A549 (cell line): ENCODE measurements around the gene SUPT3H. TPM values are rescaled to one million over a fixed set of nuclear protein-coding genes. Genes with fewer than 3 reads are reported as not detected.

ENCODE experiments used
- ATAC-seq, 2 experiments: fragments of 200-7000 bp in 1 of 2; fragments of >200 bp in 1 of 2; cut with Nextera tagmentation in 1 of 2; cut with Tn5 transposase in 1 of 2; 3 replicates each; pipeline versions ENCODE4 v1.8.0 to v1.9.1; 2018 to 2020; ENCODE audit warnings: mild to moderate bottlenecking in 1 of 2, moderate library complexity in 1 of 2
- CTCF ChIA-PET: fragments of 300-600 bp; sonication (Branson Sonifier 250); formaldehyde crosslinking; extraction: SDS; loops from one replicate; lab custom pipeline; 2021; ENCODE audit warnings: antibody characterized with exemption, inconsistent platforms; lab: Yijun Ruan, JAX
- POLR2A ChIA-PET: fragments of 350-600 bp; formaldehyde crosslinking; extraction: SDS; loops from one replicate; lab custom pipeline; 2021; ENCODE audit warnings: antibody characterized with exemption, inconsistent platforms; lab: Yijun Ruan, JAX
- DNase-seq, 2 experiments: peaks; one replicate each; pipeline versions ENCODE4 v3.0.0 to v3.0.0-alpha.2; 2011 to 2016; ENCODE audit warnings: low read depth in 1 of 2, low spot score in 1 of 2
- FAIRE-seq: peaks from 2 replicates; lab custom pipeline; 2011; peaks lifted over from hg19 to GRCh38; lab: Jason Lieb, UNC
- H3K27ac ChIP-seq, 2 experiments: fragments of >200 bp; sonication (Bioruptor Twin); formaldehyde crosslinking; 3 replicates each; pipeline ENCODE4 v1.5.1; 2016 to 2017
- H3K4me1 ChIP-seq: fragments of >200 bp; sonication (Bioruptor Twin); formaldehyde crosslinking; 3 replicates; pipeline ENCODE4 v1.6.1; 2016
- H3K4me2 ChIP-seq: fragments of >200 bp; sonication (Bioruptor Twin); formaldehyde crosslinking; 3 replicates; pipeline ENCODE4 v1.6.1; 2016
- H3K4me3 ChIP-seq: fragments of >200 bp; sonication (Bioruptor Twin); formaldehyde crosslinking; 3 replicates; pipeline ENCODE4 v1.5.1; 2016
- H3K9me3 ChIP-seq: fragments of >200 bp; sonication (Bioruptor Twin); formaldehyde crosslinking; 3 replicates; pipeline ENCODE4 v1.6.1; 2016
- BHLHE40 ChIP-seq: IDR thresholded peaks from 2 replicates; pipeline ENCODE4 v1.6.1; 2012; ENCODE audit warnings: low read depth, low read length, inconsistent platforms
- CBX2 ChIP-seq: fragments of 200-600 bp; sonication (generic); IDR thresholded peaks from 2 replicates; pipeline ENCODE4 v1.6.1; 2016; ENCODE audit warnings: low read depth, mild to moderate bottlenecking, borderline replicate concordance
- CHD2 ChIP-seq: fragments of 150-350 bp; IDR thresholded peaks from 2 replicates; pipeline ENCODE4 v1.6.1; 2014; ENCODE audit warnings: low read length; ENCODE audit not compliant: partially characterized antibody
- ELK1 ChIP-seq: fragments of 150-350 bp; IDR thresholded peaks from 2 replicates; pipeline ENCODE4 v1.6.1; 2014; ENCODE audit warnings: low read depth, mild to moderate bottlenecking, low read length
- ESRRA ChIP-seq: fragments of 150-350 bp; IDR thresholded peaks from 2 replicates; pipeline ENCODE4 v1.6.1; 2014; ENCODE audit warnings: mild to moderate bottlenecking, low read length, borderline replicate concordance
- FOSL2 ChIP-seq, 2 experiments: fragments of 450-650 bp in 1 of 2; fragments of >200 bp in 1 of 2; sonication (Bioruptor Twin) in 1 of 2; formaldehyde crosslinking; IDR thresholded peaks; 2 replicates each; pipeline versions ENCODE4 v1.5.0 to v1.6.1; 2016 to 2020; ENCODE audit warnings: mild to moderate bottlenecking in 1 of 2, moderate library complexity in 1 of 2
- FOXS1 ChIP-seq: fragments of 250-450 bp; sonication (Bioruptor Pico); IDR thresholded peaks from 2 replicates; pipeline ENCODE4 v1.5.0; 2020; ENCODE audit warnings: mild to moderate bottlenecking, moderate library complexity
- HDAC2 ChIP-seq: fragments of 200-600 bp; sonication (generic); IDR thresholded peaks from 2 replicates; pipeline ENCODE4 v1.6.1; 2016
- HES2 ChIP-seq: fragments of >200 bp; sonication (Bioruptor Twin); formaldehyde crosslinking; IDR thresholded peaks from 2 replicates; pipeline ENCODE4 v1.6.1; 2016
- HMGXB4 ChIP-seq: fragments of 250-450 bp; sonication (Bioruptor Pico); IDR thresholded peaks from 2 replicates; pipeline ENCODE4 v1.5.0; 2021; ENCODE audit warnings: mild to moderate bottlenecking, moderate library complexity, borderline replicate concordance
- HOXB13 ChIP-seq: fragments of 250-450 bp; sonication (Bioruptor Pico); IDR thresholded peaks from 2 replicates; pipeline ENCODE4 v1.5.0; 2020; ENCODE audit warnings: low read depth, mild to moderate bottlenecking, moderate library complexity
- HOXB5 ChIP-seq: fragments of 250-450 bp; sonication (Bioruptor Pico); IDR thresholded peaks from 2 replicates; pipeline ENCODE4 v1.5.0; 2020; ENCODE audit warnings: mild to moderate bottlenecking, moderate library complexity
- MAFK ChIP-seq: fragments of 450-650 bp; IDR thresholded peaks from 2 replicates; pipeline ENCODE4 v1.6.1; 2014; ENCODE audit not compliant: partially characterized antibody
- MAZ ChIP-seq: fragments of 150-350 bp; IDR thresholded peaks from 2 replicates; pipeline ENCODE4 v1.6.1; 2014; ENCODE audit warnings: antibody characterized with exemption, low read depth, low read length, borderline replicate concordance
- NR3C1 ChIP-seq: fragments of >200 bp; sonication (Bioruptor Twin); formaldehyde crosslinking; IDR thresholded peaks from 3 replicates; pipeline ENCODE4 v1.6.1; 2017
- POLR2AphosphoS2 ChIP-seq: conservative IDR thresholded peaks from 2 replicates; pipeline ENCODE4 v1.6.1; 2012; ENCODE audit warnings: low read length, improper control_type of control experiment, inconsistent platforms
- RCOR1 ChIP-seq: fragments of 150-350 bp; IDR thresholded peaks from 2 replicates; pipeline ENCODE4 v1.6.1; 2014; ENCODE audit warnings: antibody characterized with exemption, low read length, low read depth
- RNF2 ChIP-seq: fragments of 200-600 bp; sonication (generic); IDR thresholded peaks from 2 replicates; pipeline ENCODE4 v1.6.1; 2016; ENCODE audit warnings: low read depth, mild to moderate bottlenecking, antibody characterized with exemption, moderate library complexity, borderline replicate concordance
- TFCP2L1 ChIP-seq: fragments of 250-450 bp; sonication (Bioruptor Pico); IDR thresholded peaks from 2 replicates; pipeline ENCODE4 v1.5.0; 2021; ENCODE audit warnings: mild to moderate bottlenecking
- TP53 ChIP-seq: fragments of 250-450 bp; sonication (Bioruptor Pico); IDR thresholded peaks from 2 replicates; pipeline ENCODE4 v1.5.0; 2021; ENCODE audit warnings: mild to moderate bottlenecking, moderate library complexity
- ZFP36 ChIP-seq: fragments of 450-650 bp; IDR thresholded peaks from 2 replicates; pipeline ENCODE4 v1.6.1; 2014; ENCODE audit warnings: borderline replicate concordance; ENCODE audit not compliant: partially characterized antibody
- WGBS: methylation state at CpG from one replicate; pipeline ENCODE4 v1.1.6; 2017; ENCODE audit errors: missing lambda C conversion rate; 5-methylcytosine and 5-hydroxymethylcytosine counted together
- polyA plus RNA-seq, 4 experiments: library from polyadenylated mRNA; depleted of rRNA in 3 of 4; stranded (reverse); fragments of >200 nt; fragmentation: RNase III in 1 of 4; extraction: RNeasy Plus Mini Kit Qiagen cat#74134 plus additional on column Dnase treatment in 1 of 4; gene quantifications; 2 replicates in 3 of 4; 3 replicates in 1 of 4; pipeline ENCODE4 v1.2.3, GENCODE V29; 2011 to 2017

The SUPT3H gene
- polyA plus RNA-seq, 2 of the 4 experiments (the other 2 are of a cell fraction), result 4.3 to 6.2 TPM

DNA sequence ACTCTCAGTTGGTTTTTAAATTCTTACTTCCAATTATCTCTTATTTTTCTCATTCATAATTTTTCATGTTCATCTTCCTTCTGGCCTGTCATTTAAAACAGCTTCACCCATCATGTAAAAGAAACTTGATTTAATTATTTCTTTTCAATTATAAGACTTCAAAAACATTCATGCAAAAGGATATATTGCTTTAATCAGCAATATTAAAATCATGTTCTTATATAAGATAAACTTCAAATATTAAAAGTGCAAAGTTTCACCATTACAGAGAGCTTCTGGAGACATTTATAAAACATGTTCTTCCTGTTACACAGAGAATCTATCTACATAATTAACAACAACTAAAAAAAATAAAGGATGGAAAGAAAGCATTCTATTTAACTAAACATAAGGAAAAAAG lies 446.3 kb downstream of the SUPT3H start:
- ChIA-PET CTCF (interaction anchor here (0.5 kb wide), 1 partner anchor 92 kb away, joined by 3 read pairs; no protein-coding TSS in a partner anchor), POLR2A (no interaction called here)
- Histone ChIP-seq H3K4me2 (no peak overlapping the region), H3K9me3 (no peaks in the 10 kb centered on the region), H3K4me1 (0 out of 3 replicates have a peak, but pooled peaks cover 4% of the 10 kb centered on the region), H3K4me3 (no peak overlapping the region), H3K27ac (no peak overlapping the region)
- DNase-seq (no peak), ATAC-seq (no peak), FAIRE-seq (no peak)
- TF ChIP-seq CHD2, result no peak
- peak; percentile 35 for TF ChIP-seq MAFK

GRCh38 chr6:44926556-44926955 lies 451.2 kb downstream of the SUPT3H start:
- ATAC-seq (no peak), DNase-seq (no peak), FAIRE-seq (no peak)
- CTCF ChIA-PET, result no interaction called here
- POLR2A ChIA-PET, result no interaction called here
- TF ChIP-seq HDAC2 (no peak), RNF2 (no peak), ELK1 (no peak), HOXB13 (CRISPR knock-in tag) (no peak)
- no peak overlapping the region for H3K4me3 ChIP-seq
- 38% methylated on average over 2 of the region's 2 CpGs for WGBS
- 0 out of 3 replicates have a peak overlapping the region, but pooled peaks have one; percentile 5 for H3K4me2 ChIP-seq
- no peaks in the 10 kb centered on the region for H3K9me3 ChIP-seq
- H3K27ac ChIP-seq, result no peak overlapping the region
- H3K4me1 ChIP-seq, result 0 out of 3 replicates have a peak, but pooled peaks cover 5% of the 10 kb centered on the region

- peak in 1 of 2 experiments; percentile 25 for DNase-seq
- Histone ChIP-seq H3K4me2 (no peak overlapping the region), H3K4me3 (no peak overlapping the region), H3K4me1 (0 out of 3 replicates have a peak, but pooled peaks cover 5% of the 10 kb centered on the region), H3K27ac (no peak overlapping the region), H3K9me3 (no peaks in the 10 kb centered on the region)
- 16% methylated on average over 1 of the region's 1 CpG for WGBS
- TF ChIP-seq ZFP36, result no peak
- no peak for TF ChIP-seq HMGXB4 (CRISPR knock-in tag)
- no peak for TF ChIP-seq MAFK
- no peak for TF ChIP-seq FOSL2 (IDR thresholded peaks at IDR 0.05)
- TF ChIP-seq FOSL2 (CRISPR knock-in tag; IDR thresholded peaks at IDR 0.05), result no peak
- no peak for TF ChIP-seq ESRRA
- TF ChIP-seq FOXS1 (CRISPR knock-in tag), result no peak
- no peak for TF ChIP-seq TP53 (CRISPR knock-in tag)
- TF ChIP-seq POLR2AphosphoS2, result no peak
- no peak for TF ChIP-seq HES2
- no peak for TF ChIP-seq TFCP2L1 (CRISPR knock-in tag)
- no peak for TF ChIP-seq HOXB5 (CRISPR knock-in tag)
- TF ChIP-seq MAZ, result no peak
- no peak for TF ChIP-seq RCOR1
- no peak for TF ChIP-seq NR3C1
- no peak for TF ChIP-seq CBX2
- TF ChIP-seq BHLHE40, result no peak
- no peak for FAIRE-seq
- no peak for ATAC-seq
- ChIA-PET CTCF (no interaction called here), POLR2A (interaction anchor here (0.6 kb wide), 1 partner anchor 24 kb away, joined by 3 read pairs; no protein-coding TSS in a partner anchor)
Measured at GRCh38 chr6:44925100-44925739, 452.5 kb downstream of the SUPT3H start.
